Activated CD8-positive, alpha-beta T cell treated with anti-CD3 and anti-CD28 coated beads for 36 hours (primary cell): ENCODE results near the gene CLTCL1. TPM values are rescaled to one million over a fixed set of nuclear protein-coding genes. Genes with fewer than 3 reads are reported as not detected.

Experiments
- ATAC-seq: fragments of 200-7000 bp; cut with Tn5 transposase; one replicate; pipeline ENCODE4 v1.10.0; 2021; ENCODE audit warnings: mild to moderate bottlenecking, moderate library complexity
- CTCF ChIA-PET: fragments of 350-600 bp; sonication (Branson Sonifier 250); formaldehyde crosslinking; loops from one replicate; lab custom pipeline; 2021; ENCODE audit warnings: antibody characterized with exemption; lab: Charles Lee
- POLR2A ChIA-PET: fragments of 350-600 bp; sonication (Branson Sonifier 250); formaldehyde crosslinking; loops from one replicate; lab custom pipeline; 2021; ENCODE audit warnings: antibody characterized with exemption; lab: Charles Lee
- DNase-seq: peaks from one replicate; pipeline ENCODE4 v3.0.0-alpha.2; 2020
- H3K27ac Mint-ChIP-seq: one replicate; pipeline ENCODE4 v1.8.0; 2021; ENCODE audit warnings: mild to moderate bottlenecking, mixed read lengths
- H3K27me3 Mint-ChIP-seq: one replicate; pipeline ENCODE4 v1.8.0; 2021; ENCODE audit warnings: mixed read lengths
- H3K36me3 Mint-ChIP-seq: one replicate; pipeline ENCODE4 v1.8.0; 2021; ENCODE audit warnings: low read depth, mixed read lengths
- H3K4me1 Mint-ChIP-seq: one replicate; pipeline ENCODE4 v1.8.0; 2021; ENCODE audit warnings: low read depth, mixed read lengths
- H3K4me3 Mint-ChIP-seq: one replicate; pipeline ENCODE4 v1.8.0; 2021; ENCODE audit warnings: mild to moderate bottlenecking, moderate library complexity, mixed read lengths
- H3K9me3 Mint-ChIP-seq: one replicate; pipeline ENCODE4 v1.8.0; 2021; ENCODE audit warnings: mixed read lengths
- CTCF ChIP-seq: fragments of 200-600 bp; IDR thresholded peaks from one replicate; pipeline ENCODE4 v1.8.0; 2022; ENCODE audit warnings: antibody characterized with exemption, mild to moderate bottlenecking
- intact Hi-C: fragments of 100-400 bp; cut with micrococcal nuclease; formaldehyde crosslinking; loops from one replicate; pipeline ENCODE4 v1.10.0; 2022
- total RNA-seq, 2 experiments: library from RNA; stranded (reverse); gene quantifications; one replicate each; pipeline ENCODE4 v1.2.3, GENCODE V29; 2021

Gene CLTCL1
- total RNA-seq, 2 experiments from 2014 or later = 0.45 to 0.65 TPM

GRCh38 chr22:19180740-19181410 is 110.6 kb downstream of the CLTCL1 start:
- H3K4me3 Mint-ChIP-seq = no peak overlapping the region
- DNase-seq (no peak), ATAC-seq (no peak)
- TF ChIP-seq CTCF = no peak
- H3K27me3 Mint-ChIP-seq = no peaks in the 10 kb centered on the region
- no peak overlapping the region for H3K27ac Mint-ChIP-seq
- ChIA-PET CTCF (interaction anchor here (0.6 kb wide), 1 partner anchor 23 kb away, joined by 3 read pairs; no protein-coding TSS in a partner anchor), POLR2A (no interaction called here)
- peaks cover 2% of the 10 kb centered on the region for H3K36me3 Mint-ChIP-seq
- H3K9me3 Mint-ChIP-seq = no peaks in the 10 kb centered on the region
- intact Hi-C loops = no loop called here
- peaks cover 25% of the 10 kb centered on the region for H3K4me1 Mint-ChIP-seq

- DNase-seq = no peak
- no peaks in the 10 kb centered on the region for H3K27me3 Mint-ChIP-seq
- ChIA-PET POLR2A (interaction anchor here (1.3 to 1.5 kb wide), 2 partner anchors 36 to 251 kb away, joined by 4 to 5 read pairs; partner anchors contain the start of genes ESS2 and HIRA), CTCF (interaction anchor here (0.6 to 2.2 kb wide), 9 partner anchors 14 to 450 kb away, joined by 3 to 11 read pairs (median 6); partner anchors contain the start of genes C22orf39, CLTCL1 and ESS2)
- intact Hi-C loops = no loop called here
- H3K9me3 Mint-ChIP-seq = no peaks in the 10 kb centered on the region
- no peak overlapping the region for H3K27ac Mint-ChIP-seq
- peaks cover 2% of the 10 kb centered on the region for H3K36me3 Mint-ChIP-seq
- H3K4me3 Mint-ChIP-seq = no peak overlapping the region
- peaks cover 25% of the 10 kb centered on the region for H3K4me1 Mint-ChIP-seq
- no peak for TF ChIP-seq CTCF
- no peak for ATAC-seq
These were observed 111.3 kb downstream of the CLTCL1 start for GRCh38 chr22:19180234-19180633.

- peak overlapping the region; percentile 75 for H3K4me3 Mint-ChIP-seq
- DNase-seq = peak; percentile 70
- H3K9me3 Mint-ChIP-seq = no peaks in the 10 kb centered on the region
- POLR2A ChIA-PET = interaction anchor here (1.3 to 1.5 kb wide), 2 partner anchors 35 to 252 kb away, joined by 4 to 5 read pairs; partner anchors contain the start of genes ESS2 and HIRA
- intact Hi-C loops = no loop called here
- peak; percentile 79 for TF ChIP-seq CTCF
- CTCF ChIA-PET = interaction anchor here (0.8 to 2.2 kb wide), 12 partner anchors 10 to 450 kb away, joined by 3 to 11 read pairs (median 6); partner anchors contain the start of genes C22orf39, CLTCL1 and ESS2
- H3K27me3 Mint-ChIP-seq = no peaks in the 10 kb centered on the region
- H3K4me1 Mint-ChIP-seq = peaks cover 25% of the 10 kb centered on the region
- peak; percentile 55 for ATAC-seq
- H3K27ac Mint-ChIP-seq = peak overlapping the region; percentile 53
- peaks cover 2% of the 10 kb centered on the region for H3K36me3 Mint-ChIP-seq
These were observed 111.9 kb downstream of the CLTCL1 start for GRCh38 chr22:19179497-19180048.

GRCh38 chr22:19178657-19179496 is 112.6 kb downstream of the CLTCL1 start, which contains the start of gene SLC25A1:
TSS of gene SLC25A1 (minus strand) at chr22:19178736. CDS start at chr22:19178673, 63 bp downstream.
- Mint-ChIP-seq H3K4me1 (peaks cover 32% of the 10 kb centered on the region), H3K36me3 (peaks cover 2% of the 10 kb centered on the region), H3K27ac (peak within 1 kb of the TSS; percentile 53), H3K27me3 (no peaks in the 10 kb centered on the region), H3K9me3 (no peaks in the 10 kb centered on the region), H3K4me3 (peak within 1 kb of the TSS; percentile 75)
- peak; percentile 88 for DNase-seq
- POLR2A ChIA-PET = interaction anchor here (1.3 to 1.5 kb wide), 2 partner anchors 34 to 253 kb away, joined by 4 to 5 read pairs; partner anchors contain the start of genes ESS2 and HIRA
- intact Hi-C loops = no loop called here
- peak; percentile 85 for ATAC-seq
- no peak for TF ChIP-seq CTCF
- CTCF ChIA-PET = interaction anchor here (0.8 to 2.2 kb wide), 13 partner anchors 9 to 451 kb away, joined by 3 to 11 read pairs (median 5); partner anchors contain the start of genes C22orf39, CLTCL1 and ESS2
